K562 (cell line): Measurements from ENCODE around the gene GLRX. TPM values are rescaled to one million over a fixed set of nuclear protein-coding genes. Genes with fewer than 3 reads are reported as not detected.

ENCODE experiments used
- ATAC-seq: fragments of 200-7000 bp; cut with Tn5 transposase; 3 replicates; pipeline ENCODE4 v1.9.1; 2020; ENCODE audit warnings: moderate library complexity
- BruUV-seq: library from RNA; stranded (reverse); fragments of 400-500 nt; replicated peaks from 2 replicates; lab custom pipeline; 2021; lab: Mats Ljungman, UMichigan
- CTCF ChIA-PET: fragments of 300-600 bp; formaldehyde crosslinking; extraction: SDS; loops from one replicate; lab custom pipeline; 2021; ENCODE audit warnings: low intra/inter-chr PET ratio; lab: Yijun Ruan, JAX
- POLR2A ChIA-PET: fragments of 300-600, 350-650 bp; sonication (Branson Sonifier 250); formaldehyde crosslinking; extraction: SDS; loops from one replicate; lab custom pipeline; 2021; ENCODE audit warnings: antibody characterized with exemption, inconsistent platforms; lab: Yijun Ruan, JAX
- DNase-seq, 4 experiments: peaks; one replicate each; pipeline versions ENCODE4 v3.0.0 to v3.0.0-alpha.2; 2011 to 2018; ENCODE audit warnings: low spot score in 3 of 4, mixed read lengths in 3 of 4; ENCODE audit errors: extremely low read depth in 1 of 4
- FAIRE-seq: peaks from 2 replicates; lab custom pipeline; 2011; peaks lifted over from hg19 to GRCh38; lab: Jason Lieb, UNC
- H2AFZ ChIP-seq: 2 replicates; pipeline ENCODE4 v1.6.0; 2011; ENCODE audit warnings: low read depth, low read length, control low read depth, inconsistent platforms
- H3K27ac ChIP-seq: fragments of 200-600 bp; 3 replicates; pipeline ENCODE4 v1.8.0; 2011; ENCODE audit warnings: low read depth, mild to moderate bottlenecking, control low read depth, inconsistent platforms, low read length, moderate library complexity, mixed read lengths; ENCODE audit errors: extremely low read depth
- H3K27me3 ChIP-seq, 2 experiments: fragments of 300-600 bp in 1 of 2; 2 replicates in 1 of 2; 3 replicates in 1 of 2; pipeline versions ENCODE4 v1.6.0 to v1.8.0; 2011; ENCODE audit warnings: inconsistent platforms in 2 of 2, low read length in 2 of 2, mild to moderate bottlenecking in 1 of 2, mixed read lengths in 1 of 2, moderate library complexity in 1 of 2; ENCODE audit not compliant: control insufficient read depth in 2 of 2, insufficient read depth in 2 of 2
- H3K36me3 ChIP-seq: fragments of 300-600 bp; 3 replicates; pipeline ENCODE4 v1.8.0; 2011; ENCODE audit warnings: mild to moderate bottlenecking, low read length, inconsistent platforms; ENCODE audit not compliant: control insufficient read depth, insufficient read depth
- H3K4me1 ChIP-seq, 2 experiments: fragments of 200-600 bp in 1 of 2; replicated peaks in 1 of 2; 2 replicates in 1 of 2; 3 replicates in 1 of 2; pipeline versions ENCODE4 v1.5.1 to v1.8.0; 2011; ENCODE audit warnings: inconsistent platforms in 2 of 2, low read length in 2 of 2, mild to moderate bottlenecking in 1 of 2, mixed read lengths in 1 of 2, moderate library complexity in 1 of 2; ENCODE audit not compliant: control insufficient read depth in 2 of 2, insufficient read depth in 2 of 2
- H3K4me2 ChIP-seq: 2 replicates; pipeline ENCODE4 v1.6.1; 2011; ENCODE audit warnings: low read length, control low read depth, inconsistent platforms, mixed read lengths; ENCODE audit not compliant: insufficient read depth
- H3K4me3 ChIP-seq: fragments of 200-600 bp; sonication (generic), shearing (Covaris generic); 2 replicates; pipeline ENCODE4 v1.5.1; 2016; ENCODE audit warnings: control low read depth, inconsistent platforms
- H3K79me2 ChIP-seq: fragments of 200-600 bp; 3 replicates; pipeline ENCODE4 v1.8.0; 2011; ENCODE audit warnings: low read length, inconsistent platforms; ENCODE audit not compliant: control insufficient read depth, insufficient read depth
- H3K9ac ChIP-seq, 2 experiments: 2 replicates each; pipeline versions ENCODE4 v1.6.0 to v1.6.1; 2011; ENCODE audit warnings: low read depth in 2 of 2, low read length in 2 of 2, control low read depth in 1 of 2, inconsistent platforms in 1 of 2, mild to moderate bottlenecking in 1 of 2, mixed read lengths in 1 of 2; ENCODE audit not compliant: insufficient read depth in 1 of 2
- H3K9me1 ChIP-seq: one replicate; pipeline ENCODE4 v1.6.0; 2011; ENCODE audit warnings: inconsistent platforms, mild to moderate bottlenecking, low read length, moderate library complexity; ENCODE audit not compliant: control insufficient read depth, insufficient read depth
- H3K9me3 ChIP-seq: replicated peaks from 2 replicates; pipeline ENCODE4 v1.5.1; 2011; ENCODE audit warnings: low read depth, low read length, inconsistent platforms; ENCODE audit not compliant: control insufficient read depth, insufficient read depth
- H4K20me1 ChIP-seq: replicated peaks from 2 replicates; pipeline ENCODE4 v1.6.1; 2011; ENCODE audit warnings: low read length, inconsistent platforms, mixed read lengths; ENCODE audit not compliant: control insufficient read depth, insufficient read depth
- BRCA1 ChIP-seq, 2 experiments: fragments of 450-650 bp in 1 of 2; sonication (generic) in 1 of 2; formaldehyde crosslinking in 1 of 2; IDR thresholded peaks; 2 replicates each; pipeline versions ENCODE4 v1.5.0 to v1.6.1; 2017 to 2020; ENCODE audit warnings: mild to moderate bottlenecking in 1 of 2, missing genetic modification reagents in 1 of 2
- RNF219 ChIP-seq: fragments of 250-450 bp; sonication (Bioruptor Pico); IDR thresholded peaks from 2 replicates; pipeline ENCODE4 v1.5.0; 2022; ENCODE audit warnings: mild to moderate bottlenecking
- ZBTB40 ChIP-seq, 2 experiments: fragments of 450-650 bp in 1 of 2; sonication (generic) in 1 of 2; formaldehyde crosslinking in 1 of 2; IDR thresholded peaks; 2 replicates each; pipeline versions ENCODE4 v1.7.1 to v1.9.0; 2016 to 2022; ENCODE audit warnings: inconsistent platforms in 1 of 2, mild to moderate bottlenecking in 1 of 2, missing genetic modification reagents in 1 of 2
- WGBS: fragments of 100-300 bp; shearing (Covaris generic); methylation state at CpG from one replicate; pipeline ENCODE4 v1.1.6; 2016; ENCODE audit warnings: low coverage, mixed read lengths; ENCODE audit not compliant: insufficient coverage; ENCODE audit errors: missing lambda C conversion rate; 5-methylcytosine and 5-hydroxymethylcytosine counted together
- in situ Hi-C: fragments of 300-500 bp; cut with MboI; formaldehyde crosslinking; loops from 4 replicates; pipeline ENCODE4 v1.15.0; 2018; ENCODE audit warnings: inconsistent platforms, mixed read lengths
- intact Hi-C: fragments of 100-400 bp; cut with micrococcal nuclease; formaldehyde crosslinking; loops from 2 replicates; pipeline ENCODE4 v1.14.2; 2022
- polyA plus RNA-seq, 8 experiments: library from polyadenylated mRNA; depleted of rRNA in 4 of 8; stranded (reverse) in 5 of 8; unstranded in 3 of 8; fragments of >200 nt; fragmentation: Nextera tagmentation in 2 of 8; fragmentation: Illumina TruSeq in 1 of 8; extraction: Ambion mirVana in 2 of 8; extraction: Trizol in 1 of 8; gene quantifications; 2 replicates each; pipeline versions ENCODE4 v1.2.1 to v1.2.3, GENCODE V29; 2011 to 2014; ENCODE audit warnings: inconsistent platforms in 1 of 8, missing spikeins in 1 of 8
- total RNA-seq, 7 experiments: library from RNA; depleted of rRNA in 6 of 7; stranded (reverse); fragments of >200 nt in 6 of 7; fragmentation: Illumina TruSeq in 2 of 7; extraction: Trizol in 2 of 7; gene quantifications; 2 replicates each; pipeline versions ENCODE4 v1.2.1 to v1.2.3, GENCODE V29; 2011 to 2021; ENCODE audit warnings: low replicate concordance in 1 of 7

The GLRX gene
- total and polyA plus RNA-seq, 9 of the 15 experiments (the other 6 are each of a cell fraction or from before 2014, with no cell fraction given), result 2.3 to 11.2 (median 4.6) TPM

GRCh38 chr5:95821110-95822021, 1.2 kb downstream of the GLRX start (continued):
- TF ChIP-seq BRCA1 (IDR thresholded peaks at IDR 0.05), result no peak
- TF ChIP-seq BRCA1 (CRISPR knock-in tag; IDR thresholded peaks at IDR 0.05), result no peak

GRCh38 chr5:95818181-95819147, 4.1 kb downstream of the GLRX start:
- H3K4me3 ChIP-seq, result no peak overlapping the region
- intact Hi-C loops, result no loop called here
- H4K20me1 ChIP-seq, result no peaks in the 10 kb centered on the region
- DNase-seq, result no peak
- CTCF ChIA-PET, result no interaction called here
- no peak for ATAC-seq
- no peak overlapping the region for H3K27ac ChIP-seq
- 40% methylated on average over 13 of the region's 14 CpGs for WGBS
- H3K4me2 ChIP-seq, result no peak overlapping the region
- peaks cover 12 to 13% of the 10 kb centered on the region in 2 experiments; a peak in 4 of 5 replicates for H3K4me1 ChIP-seq
- in situ Hi-C loops, result no loop called here
- no peak overlapping the region; a peak in 1 of 4 replicates for H3K9ac ChIP-seq
- H3K27me3 ChIP-seq, result no peaks in the 10 kb centered on the region
- H2AFZ ChIP-seq, result no peak overlapping the region
- POLR2A ChIA-PET, result no interaction called here
- no peak for FAIRE-seq
- no TSS peak for BruUV-seq
- H3K9me1 ChIP-seq, result no peaks in the 10 kb centered on the region
- H3K9me3 ChIP-seq, result no peaks in the 10 kb centered on the region
- TF ChIP-seq ZBTB40 (IDR thresholded peaks at IDR 0.05) (peak; percentile 73; the same call in 1 of the 2 replicates), ZBTB40 (CRISPR knock-in tag; IDR thresholded peaks at IDR 0.05) (no peak), RNF219 (CRISPR knock-in tag) (no peak)
- no peaks in the 10 kb centered on the region for H3K79me2 ChIP-seq
- H3K36me3 ChIP-seq, result no peaks in the 10 kb centered on the region
